K562 (cell line): Measurements from ENCODE around the gene OR10G8. TPM values are rescaled to one million over a fixed set of nuclear protein-coding genes. Genes with fewer than 3 reads are reported as not detected.

Experiments
- ATAC-seq: fragments of 200-7000 bp; cut with Tn5 transposase; 3 replicates; pipeline ENCODE4 v1.9.1; 2020; ENCODE audit warnings: moderate library complexity
- Bru-seq: library from RNA; stranded (reverse); fragments of 400-500 nt; gene quantifications from one replicate; lab custom pipeline; 2021; lab: Mats Ljungman, UMichigan
- BruChase-seq, 2 experiments: library from RNA; stranded (reverse); fragments of 400-500 nt; gene quantifications; one replicate each; lab custom pipeline; 2021; lab: Mats Ljungman, UMichigan
- BruUV-seq: library from RNA; stranded (reverse); fragments of 400-500 nt; replicated peaks from 2 replicates; lab custom pipeline; 2021; lab: Mats Ljungman, UMichigan
- CTCF ChIA-PET: fragments of 300-600 bp; formaldehyde crosslinking; extraction: SDS; loops from one replicate; lab custom pipeline; 2021; ENCODE audit warnings: low intra/inter-chr PET ratio; lab: Yijun Ruan, JAX
- POLR2A ChIA-PET: fragments of 300-600, 350-650 bp; sonication (Branson Sonifier 250); formaldehyde crosslinking; extraction: SDS; loops from one replicate; lab custom pipeline; 2021; ENCODE audit warnings: antibody characterized with exemption, inconsistent platforms; lab: Yijun Ruan, JAX
- DNase-seq, 4 experiments: peaks; one replicate each; pipeline versions ENCODE4 v3.0.0 to v3.0.0-alpha.2; 2011 to 2018; ENCODE audit warnings: low spot score in 3 of 4, mixed read lengths in 3 of 4; ENCODE audit errors: extremely low read depth in 1 of 4
- FAIRE-seq: peaks from 2 replicates; lab custom pipeline; 2011; peaks lifted over from hg19 to GRCh38; lab: Jason Lieb, UNC
- H2AFZ ChIP-seq: 2 replicates; pipeline ENCODE4 v1.6.0; 2011; ENCODE audit warnings: low read depth, low read length, control low read depth, inconsistent platforms
- H3K27ac ChIP-seq: fragments of 200-600 bp; 3 replicates; pipeline ENCODE4 v1.8.0; 2011; ENCODE audit warnings: low read depth, mild to moderate bottlenecking, control low read depth, inconsistent platforms, low read length, moderate library complexity, mixed read lengths; ENCODE audit errors: extremely low read depth
- H3K27me3 ChIP-seq, 2 experiments: fragments of 300-600 bp in 1 of 2; 2 replicates in 1 of 2; 3 replicates in 1 of 2; pipeline versions ENCODE4 v1.6.0 to v1.8.0; 2011; ENCODE audit warnings: inconsistent platforms in 2 of 2, low read length in 2 of 2, mild to moderate bottlenecking in 1 of 2, mixed read lengths in 1 of 2, moderate library complexity in 1 of 2; ENCODE audit not compliant: control insufficient read depth in 2 of 2, insufficient read depth in 2 of 2
- H3K36me3 ChIP-seq: fragments of 300-600 bp; 3 replicates; pipeline ENCODE4 v1.8.0; 2011; ENCODE audit warnings: mild to moderate bottlenecking, low read length, inconsistent platforms; ENCODE audit not compliant: control insufficient read depth, insufficient read depth
- H3K4me1 ChIP-seq, 2 experiments: fragments of 200-600 bp in 1 of 2; replicated peaks in 1 of 2; 2 replicates in 1 of 2; 3 replicates in 1 of 2; pipeline versions ENCODE4 v1.5.1 to v1.8.0; 2011; ENCODE audit warnings: inconsistent platforms in 2 of 2, low read length in 2 of 2, mild to moderate bottlenecking in 1 of 2, mixed read lengths in 1 of 2, moderate library complexity in 1 of 2; ENCODE audit not compliant: control insufficient read depth in 2 of 2, insufficient read depth in 2 of 2
- H3K4me2 ChIP-seq: 2 replicates; pipeline ENCODE4 v1.6.1; 2011; ENCODE audit warnings: low read length, control low read depth, inconsistent platforms, mixed read lengths; ENCODE audit not compliant: insufficient read depth
- H3K4me3 ChIP-seq: fragments of 200-600 bp; sonication (generic), shearing (Covaris generic); 2 replicates; pipeline ENCODE4 v1.5.1; 2016; ENCODE audit warnings: control low read depth, inconsistent platforms
- H3K79me2 ChIP-seq: fragments of 200-600 bp; 3 replicates; pipeline ENCODE4 v1.8.0; 2011; ENCODE audit warnings: low read length, inconsistent platforms; ENCODE audit not compliant: control insufficient read depth, insufficient read depth
- H3K9ac ChIP-seq, 2 experiments: 2 replicates each; pipeline versions ENCODE4 v1.6.0 to v1.6.1; 2011; ENCODE audit warnings: low read depth in 2 of 2, low read length in 2 of 2, control low read depth in 1 of 2, inconsistent platforms in 1 of 2, mild to moderate bottlenecking in 1 of 2, mixed read lengths in 1 of 2; ENCODE audit not compliant: insufficient read depth in 1 of 2
- H3K9me1 ChIP-seq: one replicate; pipeline ENCODE4 v1.6.0; 2011; ENCODE audit warnings: inconsistent platforms, mild to moderate bottlenecking, low read length, moderate library complexity; ENCODE audit not compliant: control insufficient read depth, insufficient read depth
- H3K9me3 ChIP-seq: replicated peaks from 2 replicates; pipeline ENCODE4 v1.5.1; 2011; ENCODE audit warnings: low read depth, low read length, inconsistent platforms; ENCODE audit not compliant: control insufficient read depth, insufficient read depth
- H4K20me1 ChIP-seq: replicated peaks from 2 replicates; pipeline ENCODE4 v1.6.1; 2011; ENCODE audit warnings: low read length, inconsistent platforms, mixed read lengths; ENCODE audit not compliant: control insufficient read depth, insufficient read depth
- CTCF ChIP-seq, 3 experiments: IDR thresholded peaks in 2 of 3; conservative IDR thresholded peaks in 1 of 3; 2 replicates each; pipeline ENCODE4 v1.5.1; 2011 to 2012; ENCODE audit warnings: low read length in 3 of 3, mild to moderate bottlenecking in 3 of 3, control low read depth in 2 of 3, improper control_type of control experiment in 1 of 3, inconsistent platforms in 1 of 3, low read depth in 1 of 3, mixed read lengths in 1 of 3, moderate library complexity in 1 of 3; ENCODE audit not compliant: insufficient read depth in 2 of 3
- ILF3 ChIP-seq: fragments of 450-650 bp; IDR thresholded peaks from 2 replicates; pipeline ENCODE4 v1.6.1; 2018; ENCODE audit warnings: antibody characterized with exemption, mild to moderate bottlenecking, moderate library complexity, borderline replicate concordance
- NFIC ChIP-seq: fragments of 450-650 bp; IDR thresholded peaks from 2 replicates; pipeline ENCODE4 v1.6.1; 2017; ENCODE audit warnings: mild to moderate bottlenecking, inconsistent platforms
- RREB1 ChIP-seq: fragments of 250-450 bp; sonication (Bioruptor Pico); IDR thresholded peaks from 2 replicates; pipeline ENCODE4 v1.4.0; 2020
- ZNF217 ChIP-seq: sonication (generic); formaldehyde crosslinking; IDR thresholded peaks from 2 replicates; pipeline ENCODE4 v1.8.0; 2022; ENCODE audit warnings: mild to moderate bottlenecking, missing genetic modification reagents
- ZNF274 ChIP-seq: IDR thresholded peaks from 2 replicates; pipeline ENCODE4 v1.6.1; 2011; ENCODE audit warnings: low read depth, mild to moderate bottlenecking, low read length, moderate library complexity, borderline replicate concordance
- WGBS: fragments of 100-300 bp; shearing (Covaris generic); methylation state at CpG from one replicate; pipeline ENCODE4 v1.1.6; 2016; ENCODE audit warnings: low coverage, mixed read lengths; ENCODE audit not compliant: insufficient coverage; ENCODE audit errors: missing lambda C conversion rate; 5-methylcytosine and 5-hydroxymethylcytosine counted together
- in situ Hi-C: fragments of 300-500 bp; cut with MboI; formaldehyde crosslinking; loops from 4 replicates; pipeline ENCODE4 v1.15.0; 2018; ENCODE audit warnings: inconsistent platforms, mixed read lengths
- intact Hi-C: fragments of 100-400 bp; cut with micrococcal nuclease; formaldehyde crosslinking; loops from 2 replicates; pipeline ENCODE4 v1.14.2; 2022
- long read RNA-seq, 3 experiments: library from polyadenylated mRNA in 2 of 3; library from RNA in 1 of 3; unstranded in 2 of 3; stranded (forward) in 1 of 3; transcript quantifications; one replicate each; pipeline ENCODE4 v2.0.0, GENCODE V29; 2019 to 2022
- polyA minus RNA-seq, 3 experiments: library from RNA; depleted of rRNA, polyadenylated mRNA; stranded (reverse); fragments of >200 nt; gene quantifications; 2 replicates each; pipeline ENCODE4 v1.2.3, GENCODE V29; 2011
- polyA plus RNA-seq, 8 experiments: library from polyadenylated mRNA; depleted of rRNA in 4 of 8; stranded (reverse) in 5 of 8; unstranded in 3 of 8; fragments of >200 nt; fragmentation: Nextera tagmentation in 2 of 8; fragmentation: Illumina TruSeq in 1 of 8; extraction: Ambion mirVana in 2 of 8; extraction: Trizol in 1 of 8; gene quantifications; 2 replicates each; pipeline versions ENCODE4 v1.2.1 to v1.2.3, GENCODE V29; 2011 to 2014; ENCODE audit warnings: inconsistent platforms in 1 of 8, missing spikeins in 1 of 8
- total RNA-seq, 7 experiments: library from RNA; depleted of rRNA in 6 of 7; stranded (reverse); fragments of >200 nt in 6 of 7; fragmentation: Illumina TruSeq in 2 of 7; extraction: Trizol in 2 of 7; gene quantifications; 2 replicates each; pipeline versions ENCODE4 v1.2.1 to v1.2.3, GENCODE V29; 2011 to 2021; ENCODE audit warnings: low replicate concordance in 1 of 7
- TF ChIP-seq, protein P1 (sequence below), 2 experiments: fragments of 150-350 bp in 1 of 2; IDR thresholded peaks; 2 replicates each; pipeline ENCODE4 v1.6.1; 2012 to 2016; ENCODE audit warnings: low read depth in 2 of 2, low read length in 2 of 2, mild to moderate bottlenecking in 1 of 2, moderate library complexity in 1 of 2

Gene OR10G8
- total RNA-seq (2011; cell fraction: chromatin; rRNA removed; ENCODE audit: low replicate concordance), result not detected in 2 replicates
- total RNA-seq (2011; cell fraction: nucleolus; rRNA removed), result not detected in 2 replicates
- not detected in 2 replicates for total RNA-seq (2011; cell fraction: nucleoplasm; rRNA removed)
- total RNA-seq (2014; rRNA removed) (not detected in 2 replicates), total RNA-seq (2014; rRNA removed; fragmentation: Illumina TruSeq; extraction: Trizol) (not detected in 2 replicates), total RNA-seq (2015; rRNA removed; fragmentation: Illumina TruSeq; extraction: Trizol) (not detected in 2 replicates), total RNA-seq (2021) (not detected in 2 replicates), polyA plus RNA-seq (2011; rRNA removed) (not detected in 2 replicates), polyA plus RNA-seq (2014; fragmentation: Illumina TruSeq; extraction: Trizol) (not detected in 2 replicates), polyA plus RNA-seq (2014; fragmentation: Nextera tagmentation; extraction: Ambion mirVana) (not detected), polyA plus RNA-seq (2014; rRNA removed) (not detected in 2 replicates), polyA minus RNA-seq (2011; rRNA and poly(A)+ RNA removed) (not detected in 2 replicates), Bru-seq, nascent RNA (not detected), BruChase-seq, experiment 1, labeled RNA remaining after a 2-hour chase (not detected), BruChase-seq, experiment 2, labeled RNA remaining after a 6-hour chase (not detected)
- not detected in 2 replicates for polyA plus RNA-seq (2011; cell fraction: cytosol; rRNA removed)
- polyA plus RNA-seq (2011; cell fraction: nucleus; rRNA removed), result not detected in 2 replicates
- not detected in 2 replicates for polyA plus RNA-seq (2012)
- polyA minus RNA-seq (2011; cell fraction: cytosol; rRNA and poly(A)+ RNA removed), result not detected in 2 replicates
- not detected in 2 replicates for polyA minus RNA-seq (2011; cell fraction: nucleus; rRNA and poly(A)+ RNA removed)
- long read RNA-seq, experiment 1, result 0 reads
- long read RNA-seq, experiment 2, result 0 reads
- long read RNA-seq, experiment 3, result 0 reads

DNA sequence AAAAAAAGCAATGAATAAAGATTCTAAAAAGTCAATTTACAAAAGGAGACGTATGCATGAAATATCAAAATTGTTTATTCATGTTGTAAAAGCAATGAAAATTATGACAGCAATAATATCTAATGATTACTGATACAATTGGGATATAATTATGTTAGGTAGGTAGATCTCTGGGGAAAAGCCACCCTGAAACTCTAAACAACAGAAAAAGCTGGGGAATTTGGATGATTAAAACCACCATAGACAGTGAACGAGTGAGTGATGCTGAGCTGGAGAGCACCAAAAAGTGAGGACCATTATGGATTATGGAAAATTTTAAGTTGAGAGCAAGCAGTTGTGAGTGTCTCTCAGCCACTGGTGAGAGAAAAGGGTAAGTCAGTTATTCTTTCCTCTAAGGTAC is at the start of gene OR10G8:
TSS of gene OR10G8 (plus strand) at position 301 of the 400 bp plus-strand sequence. CDS start 2,825 bp downstream, outside the sequence.
- no peaks in the 10 kb centered on the region for H3K9me1 ChIP-seq
- in situ Hi-C loops, result no loop called here
- no peak for TF ChIP-seq ZNF217 (CRISPR knock-in tag)
- no peak for TF ChIP-seq NFIC
- TF ChIP-seq, protein P1, sequence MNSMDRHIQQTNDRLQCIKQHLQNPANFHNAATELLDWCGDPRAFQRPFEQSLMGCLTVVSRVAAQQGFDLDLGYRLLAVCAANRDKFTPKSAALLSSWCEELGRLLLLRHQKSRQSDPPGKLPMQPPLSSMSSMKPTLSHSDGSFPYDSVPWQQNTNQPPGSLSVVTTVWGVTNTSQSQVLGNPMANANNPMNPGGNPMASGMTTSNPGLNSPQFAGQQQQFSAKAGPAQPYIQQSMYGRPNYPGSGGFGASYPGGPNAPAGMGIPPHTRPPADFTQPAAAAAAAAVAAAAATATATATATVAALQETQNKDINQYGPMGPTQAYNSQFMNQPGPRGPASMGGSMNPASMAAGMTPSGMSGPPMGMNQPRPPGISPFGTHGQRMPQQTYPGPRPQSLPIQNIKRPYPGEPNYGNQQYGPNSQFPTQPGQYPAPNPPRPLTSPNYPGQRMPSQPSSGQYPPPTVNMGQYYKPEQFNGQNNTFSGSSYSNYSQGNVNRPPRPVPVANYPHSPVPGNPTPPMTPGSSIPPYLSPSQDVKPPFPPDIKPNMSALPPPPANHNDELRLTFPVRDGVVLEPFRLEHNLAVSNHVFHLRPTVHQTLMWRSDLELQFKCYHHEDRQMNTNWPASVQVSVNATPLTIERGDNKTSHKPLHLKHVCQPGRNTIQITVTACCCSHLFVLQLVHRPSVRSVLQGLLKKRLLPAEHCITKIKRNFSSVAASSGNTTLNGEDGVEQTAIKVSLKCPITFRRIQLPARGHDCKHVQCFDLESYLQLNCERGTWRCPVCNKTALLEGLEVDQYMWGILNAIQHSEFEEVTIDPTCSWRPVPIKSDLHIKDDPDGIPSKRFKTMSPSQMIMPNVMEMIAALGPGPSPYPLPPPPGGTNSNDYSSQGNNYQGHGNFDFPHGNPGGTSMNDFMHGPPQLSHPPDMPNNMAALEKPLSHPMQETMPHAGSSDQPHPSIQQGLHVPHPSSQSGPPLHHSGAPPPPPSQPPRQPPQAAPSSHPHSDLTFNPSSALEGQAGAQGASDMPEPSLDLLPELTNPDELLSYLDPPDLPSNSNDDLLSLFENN (IDR thresholded peaks at IDR 0.05; ENCODE audit: low read depth in 2 of 2, low read length in 2 of 2), result no peak
- no peak for TF ChIP-seq ILF3
- TF ChIP-seq CTCF (IDR thresholded peaks at IDR 0.05 in 2 of 3, conservative IDR thresholded peaks at IDR 0.05 in 1 of 3; ENCODE audit: insufficient read depth in 2 of 3, low read depth in 1 of 3, low read length in 3 of 3), result no peak
- no peak for TF ChIP-seq RREB1 (CRISPR knock-in tag)
- TF ChIP-seq ZNF274, result no peak

More for the DNA sequence above, at the start of gene OR10G8:
- no peak within 1 kb of the TSS for H3K27ac ChIP-seq
- no TSS peak for BruUV-seq
- FAIRE-seq, result no peak
- no peak within 1 kb of the TSS for H2AFZ ChIP-seq
- no peak within 1 kb of the TSS for H3K4me3 ChIP-seq
- H3K9me3 ChIP-seq, result no peaks in the 10 kb centered on the region
- POLR2A ChIA-PET, result no interaction called here
- CTCF ChIA-PET, result no interaction called here
- no peaks in the 10 kb centered on the region for H3K4me1 ChIP-seq
- no peak within 1 kb of the TSS for H3K4me2 ChIP-seq
- no peaks in the 10 kb centered on the region for H3K79me2 ChIP-seq
- no peak within 1 kb of the TSS for H3K9ac ChIP-seq
- H3K27me3 ChIP-seq, result peaks cover 0 to 6% of the 10 kb centered on the region in 2 experiments; a peak in 1 of 5 replicates
- intact Hi-C loops, result no loop called here
- DNase-seq, result no peak
- no peaks in the 10 kb centered on the region for H4K20me1 ChIP-seq
- ATAC-seq, result no peak
- 0% methylated on average over 2 of the region's 2 CpGs for WGBS
- no peaks in the 10 kb centered on the region for H3K36me3 ChIP-seq
